HCT116 (cell line): ENCODE results near the gene PCK2. TPM values are rescaled to one million over a fixed set of nuclear protein-coding genes. Genes with fewer than 3 reads are reported as not detected.

Experiments used
- ATAC-seq: fragments of 200-7000 bp; cut with Tn5 transposase; 2 replicates; pipeline ENCODE4 v1.9.1; 2020; ENCODE audit warnings: mild to moderate bottlenecking, moderate library complexity
- BruUV-seq: library from RNA; stranded (reverse); fragments of 400-500 nt; replicated peaks from 2 replicates; lab custom pipeline; 2021; lab: Mats Ljungman, UMichigan
- CTCF ChIA-PET: fragments of 300-600 bp; sonication (Branson Sonifier 250); formaldehyde crosslinking; loops from one replicate; lab custom pipeline; 2021; ENCODE audit warnings: antibody characterized with exemption; lab: Charles Lee
- POLR2A ChIA-PET: fragments of 300-600, 350-600 bp; sonication (Branson Sonifier 250); formaldehyde crosslinking; loops from one replicate; lab custom pipeline; 2021; ENCODE audit warnings: antibody characterized with exemption; lab: Charles Lee
- RAD21 ChIA-PET, 2 experiments: fragments of 300-600 bp; sonication (Branson Sonifier 250); formaldehyde crosslinking; loops; one replicate each; lab custom pipeline; 2023; ENCODE audit warnings: low total read pairs in 2 of 2; ENCODE audit not compliant: uncharacterized antibody in 2 of 2, unreplicated experiment in 2 of 2, low non-redundant PET in 1 of 2; lab: Charles Lee
- DNase-seq: peaks from one replicate; pipeline ENCODE4 v3.0.0-alpha.2; 2010; ENCODE audit warnings: low read depth, low spot score
- H2AFZ ChIP-seq: fragments of 200-600 bp; shearing (Covaris generic), sonication (generic); 2 replicates; pipeline ENCODE4 v1.6.1; 2017; ENCODE audit warnings: low read depth, mixed run types, mixed read lengths, antibody characterized with exemption, low read length; ENCODE audit not compliant: poor library complexity, severe bottlenecking
- H3K27ac ChIP-seq: 2 replicates; pipeline ENCODE4 v1.5.1; 2012; ENCODE audit warnings: low read depth, low read length
- H3K27me3 ChIP-seq: fragments of 200-600 bp; sonication (generic); 2 replicates; pipeline ENCODE4 v1.6.1; 2016; ENCODE audit warnings: mixed run types, low read length, mixed read lengths; ENCODE audit not compliant: insufficient read depth
- H3K36me3 ChIP-seq, 2 experiments: fragments of 200-500 bp in 1 of 2; fragments of 200-600 bp in 1 of 2; sonication (Bioruptor generic) in 1 of 2; sonication (generic) in 1 of 2; 2 replicates each; pipeline versions ENCODE4 v1.5.1 to v1.6.1; 2014 to 2016; ENCODE audit warnings: low read length in 2 of 2, inconsistent platforms in 1 of 2, mixed read lengths in 1 of 2, mixed run types in 1 of 2; ENCODE audit not compliant: insufficient read depth in 2 of 2, control insufficient read depth in 1 of 2
- H3K4me1 ChIP-seq, 2 experiments: fragments of 200-600 bp in 1 of 2; sonication (generic) in 1 of 2; 2 replicates each; pipeline versions ENCODE4 v1.5.1 to v1.6.1; 2012 to 2017; ENCODE audit warnings: low read length in 2 of 2, inconsistent platforms in 1 of 2, mild to moderate bottlenecking in 1 of 2, mixed read lengths in 1 of 2, mixed run types in 1 of 2, moderate library complexity in 1 of 2; ENCODE audit not compliant: insufficient read depth in 2 of 2, control insufficient read depth in 1 of 2
- H3K4me2 ChIP-seq: fragments of 200-600 bp; sonication (generic); 2 replicates; pipeline ENCODE4 v1.6.1; 2017; ENCODE audit warnings: mixed run types, low read length, mixed read lengths
- H3K4me3 ChIP-seq, 2 experiments: fragments of 200-600 bp in 1 of 2; sonication (generic) in 1 of 2; replicated peaks in 1 of 2; 2 replicates each; pipeline ENCODE4 v1.5.1; 2011 to 2016; ENCODE audit warnings: low read length in 2 of 2, control low read depth in 1 of 2, low read depth in 1 of 2, mild to moderate bottlenecking in 1 of 2, mixed read lengths in 1 of 2, mixed run types in 1 of 2
- H3K79me2 ChIP-seq: fragments of 200-600 bp; sonication (generic); 2 replicates; pipeline ENCODE4 v1.6.1; 2017; ENCODE audit warnings: mild to moderate bottlenecking, mixed run types, low read length, moderate library complexity, mixed read lengths; ENCODE audit not compliant: insufficient read depth
- H3K9ac ChIP-seq: fragments of 200-600 bp; sonication (generic); 2 replicates; pipeline ENCODE4 v1.6.1; 2016; ENCODE audit warnings: low read length, mixed read lengths
- H3K9me2 ChIP-seq: fragments of 200-600 bp; sonication (generic), shearing (Covaris generic); 2 replicates; pipeline ENCODE4 v1.6.1; 2017; ENCODE audit warnings: mixed run types, mild to moderate bottlenecking, moderate library complexity; ENCODE audit not compliant: insufficient read depth
- H3K9me3 ChIP-seq, 2 experiments: fragments of 200-500 bp in 1 of 2; fragments of 200-600 bp in 1 of 2; sonication (Bioruptor generic) in 1 of 2; sonication (generic) in 1 of 2; 2 replicates each; pipeline ENCODE4 v1.6.1; 2014 to 2017; ENCODE audit warnings: low read length in 2 of 2, mixed read lengths in 2 of 2, inconsistent platforms in 1 of 2, low read depth in 1 of 2, mild to moderate bottlenecking in 1 of 2, mixed run types in 1 of 2, moderate library complexity in 1 of 2; ENCODE audit not compliant: control insufficient read depth in 1 of 2, insufficient read depth in 1 of 2
- H4K20me1 ChIP-seq: fragments of 200-600 bp; sonication (generic), shearing (Covaris generic); 2 replicates; pipeline ENCODE4 v1.6.1; 2017; ENCODE audit warnings: mixed run types, mild to moderate bottlenecking, moderate library complexity; ENCODE audit not compliant: insufficient read depth
- CBX3 ChIP-seq: IDR thresholded peaks from 2 replicates; pipeline ENCODE4 v1.6.1; 2012; ENCODE audit warnings: low read depth
- EGR1 ChIP-seq: IDR thresholded peaks from 2 replicates; pipeline ENCODE4 v1.6.1; 2012; ENCODE audit warnings: low read depth
- ELF1 ChIP-seq: IDR thresholded peaks from 2 replicates; pipeline ENCODE4 v1.6.1; 2012; ENCODE audit warnings: low read depth, borderline replicate concordance
- EZH2 ChIP-seq: fragments of 200-600 bp; sonication (generic); IDR thresholded peaks from 2 replicates; pipeline ENCODE4 v1.6.1; 2017; ENCODE audit warnings: antibody characterized with exemption, mixed run types
- EZH2phosphoT487 ChIP-seq: fragments of 200-600 bp; IDR thresholded peaks from 2 replicates; pipeline ENCODE4 v1.6.1; 2018; ENCODE audit warnings: antibody characterized with exemption, borderline replicate concordance
- POLR2AphosphoS5 ChIP-seq: IDR thresholded peaks from 2 replicates; pipeline ENCODE4 v1.6.1; 2011; ENCODE audit warnings: mild to moderate bottlenecking, low read depth, low read length, moderate library complexity
- SIN3A ChIP-seq: IDR thresholded peaks from 2 replicates; pipeline ENCODE4 v1.6.1; 2012; ENCODE audit warnings: low read depth
- ZFX ChIP-seq: fragments of 450-650 bp; IDR thresholded peaks from 2 replicates; pipeline ENCODE4 v1.6.1; 2017
- intact Hi-C: fragments of 100-400 bp; cut with micrococcal nuclease; formaldehyde crosslinking; loops from 2 replicates; pipeline ENCODE4 v1.10.0; 2022
- total RNA-seq: library from RNA; stranded (reverse); gene quantifications from one replicate; pipeline ENCODE4 v1.2.1, GENCODE V29; 2021; ENCODE audit not compliant: unreplicated experiment
- TF ChIP-seq, protein P1 (sequence below): IDR thresholded peaks from 2 replicates; pipeline ENCODE4 v1.6.1; 2012; ENCODE audit warnings: low read depth
- TF ChIP-seq, protein P2 (sequence below), 3 experiments: fragments of 200-600 bp in 1 of 3; sonication (generic) in 1 of 3; IDR thresholded peaks in 2 of 3; conservative IDR thresholded peaks in 1 of 3; 2 replicates each; pipeline ENCODE4 v1.5.1; 2012 to 2017; ENCODE audit warnings: low read depth in 2 of 3, low read length in 2 of 3, antibody characterized with exemption in 1 of 3, borderline replicate concordance in 1 of 3, control low read depth in 1 of 3, mild to moderate bottlenecking in 1 of 3, mixed read lengths in 1 of 3, mixed run types in 1 of 3, moderate library complexity in 1 of 3; ENCODE audit not compliant: insufficient read depth in 1 of 3
- TF ChIP-seq, protein P3 (sequence below): IDR thresholded peaks from 2 replicates; pipeline ENCODE4 v1.6.1; 2012

The PCK2 gene
- total RNA-seq, 1 experiment from 2014 or later: 94.1 TPM

DNA sequence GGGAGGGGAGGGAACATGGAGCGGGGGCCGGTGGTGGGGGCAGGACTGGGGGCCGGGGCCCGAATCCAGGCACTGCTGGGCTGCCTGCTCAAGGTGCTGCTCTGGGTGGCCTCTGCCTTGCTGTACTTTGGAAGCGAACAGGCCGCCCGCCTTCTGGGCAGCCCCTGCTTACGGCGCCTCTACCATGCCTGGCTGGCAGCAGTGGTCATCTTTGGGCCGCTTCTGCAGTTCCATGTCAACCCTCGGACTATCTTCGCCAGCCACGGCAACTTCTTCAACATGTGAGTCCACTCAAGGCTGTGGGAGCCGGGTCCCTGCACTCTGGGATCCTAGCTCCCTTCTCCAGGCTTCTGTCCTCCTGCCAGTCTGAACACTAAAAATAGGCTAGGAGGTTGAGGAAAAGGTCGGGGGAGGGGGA, 37.4 kb downstream of the PCK2 start:
- RAD21 ChIA-PET: no interaction called here
- CTCF ChIA-PET: no interaction called here
- TF ChIP-seq, protein P1, sequence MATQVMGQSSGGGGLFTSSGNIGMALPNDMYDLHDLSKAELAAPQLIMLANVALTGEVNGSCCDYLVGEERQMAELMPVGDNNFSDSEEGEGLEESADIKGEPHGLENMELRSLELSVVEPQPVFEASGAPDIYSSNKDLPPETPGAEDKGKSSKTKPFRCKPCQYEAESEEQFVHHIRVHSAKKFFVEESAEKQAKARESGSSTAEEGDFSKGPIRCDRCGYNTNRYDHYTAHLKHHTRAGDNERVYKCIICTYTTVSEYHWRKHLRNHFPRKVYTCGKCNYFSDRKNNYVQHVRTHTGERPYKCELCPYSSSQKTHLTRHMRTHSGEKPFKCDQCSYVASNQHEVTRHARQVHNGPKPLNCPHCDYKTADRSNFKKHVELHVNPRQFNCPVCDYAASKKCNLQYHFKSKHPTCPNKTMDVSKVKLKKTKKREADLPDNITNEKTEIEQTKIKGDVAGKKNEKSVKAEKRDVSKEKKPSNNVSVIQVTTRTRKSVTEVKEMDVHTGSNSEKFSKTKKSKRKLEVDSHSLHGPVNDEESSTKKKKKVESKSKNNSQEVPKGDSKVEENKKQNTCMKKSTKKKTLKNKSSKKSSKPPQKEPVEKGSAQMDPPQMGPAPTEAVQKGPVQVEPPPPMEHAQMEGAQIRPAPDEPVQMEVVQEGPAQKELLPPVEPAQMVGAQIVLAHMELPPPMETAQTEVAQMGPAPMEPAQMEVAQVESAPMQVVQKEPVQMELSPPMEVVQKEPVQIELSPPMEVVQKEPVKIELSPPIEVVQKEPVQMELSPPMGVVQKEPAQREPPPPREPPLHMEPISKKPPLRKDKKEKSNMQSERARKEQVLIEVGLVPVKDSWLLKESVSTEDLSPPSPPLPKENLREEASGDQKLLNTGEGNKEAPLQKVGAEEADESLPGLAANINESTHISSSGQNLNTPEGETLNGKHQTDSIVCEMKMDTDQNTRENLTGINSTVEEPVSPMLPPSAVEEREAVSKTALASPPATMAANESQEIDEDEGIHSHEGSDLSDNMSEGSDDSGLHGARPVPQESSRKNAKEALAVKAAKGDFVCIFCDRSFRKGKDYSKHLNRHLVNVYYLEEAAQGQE: no peak
- TF ChIP-seq, all 23 proteins: peak for 0
- H3K9ac ChIP-seq: no peak overlapping the region
- ATAC-seq (no peak), DNase-seq (no peak)
- H3K27me3 ChIP-seq: no peaks in the 10 kb centered on the region
- H3K4me1 ChIP-seq: peaks cover 7 to 9% of the 10 kb centered on the region in 2 experiments; a peak in 3 of 4 replicates
- H4K20me1 ChIP-seq: no peaks in the 10 kb centered on the region
- intact Hi-C loops: no loop called here
- H3K79me2 ChIP-seq: peaks cover 1% of the 10 kb centered on the region; the same call in 1 of the 2 replicates
- POLR2A ChIA-PET: interaction anchor here (3.0 kb wide), 1 partner anchor 17 kb away, joined by 8 read pairs; the partner anchor contains the start of genes DCAF11 and NRL
- BruUV-seq: no TSS peak
- no peak overlapping the region for H3K27ac ChIP-seq
- no peaks in the 10 kb centered on the region for H3K36me3 ChIP-seq
- no peak overlapping the region for H3K4me3 ChIP-seq
- H2AFZ ChIP-seq: no peak overlapping the region
- H3K9me2 ChIP-seq: no peaks in the 10 kb centered on the region
- no peak overlapping the region for H3K4me2 ChIP-seq
- H3K9me3 ChIP-seq: no peaks in the 10 kb centered on the region

DNA sequence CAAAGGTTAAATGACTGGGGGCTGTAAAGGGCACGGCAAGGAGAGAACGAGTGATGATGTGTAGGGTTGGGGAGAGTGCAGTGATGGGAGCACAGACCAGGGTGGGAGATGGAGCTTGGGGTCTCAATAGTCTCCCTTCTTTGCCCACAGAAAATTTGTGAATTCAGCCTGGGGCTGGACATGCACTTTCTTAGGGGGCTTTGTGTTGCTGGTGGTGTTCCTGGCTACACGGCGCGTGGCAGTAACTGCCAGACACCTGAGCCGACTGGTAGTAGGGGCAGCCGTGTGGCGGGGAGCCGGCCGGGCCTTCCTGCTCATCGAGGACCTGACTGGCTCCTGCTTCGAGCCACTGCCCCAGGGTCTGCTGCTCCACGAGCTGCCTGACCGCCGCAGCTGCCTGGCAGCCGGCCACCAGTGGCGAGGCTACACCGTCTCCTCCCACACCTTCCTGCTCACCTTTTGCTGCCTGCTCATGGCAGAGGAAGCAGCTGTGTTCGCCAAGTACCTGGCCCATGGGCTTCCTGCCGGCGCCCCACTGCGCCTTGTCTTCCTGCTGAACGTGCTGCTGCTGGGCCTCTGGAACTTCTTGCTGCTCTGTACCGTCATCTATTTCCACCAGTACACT, 38.1 kb downstream of the PCK2 start:
- BruUV-seq: no TSS peak
- Histone ChIP-seq H3K9ac (no peak overlapping the region), H3K4me2 (no peak overlapping the region), H4K20me1 (no peaks in the 10 kb centered on the region), H3K4me1 (peaks cover 9 to 15% of the 10 kb centered on the region in 2 experiments; a peak in 3 of 4 replicates), H3K27ac (no peak overlapping the region), H3K9me2 (no peaks in the 10 kb centered on the region), H2AFZ (no peak overlapping the region), H3K79me2 (peaks cover 3% of the 10 kb centered on the region; the same call in 1 of the 2 replicates), H3K4me3 (no peak overlapping the region), H3K36me3 (no peaks in the 10 kb centered on the region), H3K9me3 (no peaks in the 10 kb centered on the region), H3K27me3 (no peaks in the 10 kb centered on the region)
- ATAC-seq (no peak), DNase-seq (no peak)
- ChIA-PET POLR2A (no interaction called here), CTCF (no interaction called here), RAD21 (no interaction called here)
- intact Hi-C loops: no loop called here
- TF ChIP-seq, protein P2, sequence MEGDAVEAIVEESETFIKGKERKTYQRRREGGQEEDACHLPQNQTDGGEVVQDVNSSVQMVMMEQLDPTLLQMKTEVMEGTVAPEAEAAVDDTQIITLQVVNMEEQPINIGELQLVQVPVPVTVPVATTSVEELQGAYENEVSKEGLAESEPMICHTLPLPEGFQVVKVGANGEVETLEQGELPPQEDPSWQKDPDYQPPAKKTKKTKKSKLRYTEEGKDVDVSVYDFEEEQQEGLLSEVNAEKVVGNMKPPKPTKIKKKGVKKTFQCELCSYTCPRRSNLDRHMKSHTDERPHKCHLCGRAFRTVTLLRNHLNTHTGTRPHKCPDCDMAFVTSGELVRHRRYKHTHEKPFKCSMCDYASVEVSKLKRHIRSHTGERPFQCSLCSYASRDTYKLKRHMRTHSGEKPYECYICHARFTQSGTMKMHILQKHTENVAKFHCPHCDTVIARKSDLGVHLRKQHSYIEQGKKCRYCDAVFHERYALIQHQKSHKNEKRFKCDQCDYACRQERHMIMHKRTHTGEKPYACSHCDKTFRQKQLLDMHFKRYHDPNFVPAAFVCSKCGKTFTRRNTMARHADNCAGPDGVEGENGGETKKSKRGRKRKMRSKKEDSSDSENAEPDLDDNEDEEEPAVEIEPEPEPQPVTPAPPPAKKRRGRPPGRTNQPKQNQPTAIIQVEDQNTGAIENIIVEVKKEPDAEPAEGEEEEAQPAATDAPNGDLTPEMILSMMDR (IDR thresholded peaks at IDR 0.05 in 2 of 3, conservative IDR thresholded peaks at IDR 0.05 in 1 of 3; ENCODE audit: borderline replicate concordance in 1 of 3, insufficient read depth in 1 of 3, low read depth in 2 of 3, low read length in 2 of 3): no peak
- no peak for TF ChIP-seq EZH2
- no peak for TF ChIP-seq CBX3
- no peak for TF ChIP-seq SIN3A
- TF ChIP-seq ELF1: no peak
- TF ChIP-seq EZH2phosphoT487: no peak
- no peak for TF ChIP-seq POLR2AphosphoS5
- TF ChIP-seq ZFX: no peak
- no peak for TF ChIP-seq EGR1
- TF ChIP-seq, protein P3, sequence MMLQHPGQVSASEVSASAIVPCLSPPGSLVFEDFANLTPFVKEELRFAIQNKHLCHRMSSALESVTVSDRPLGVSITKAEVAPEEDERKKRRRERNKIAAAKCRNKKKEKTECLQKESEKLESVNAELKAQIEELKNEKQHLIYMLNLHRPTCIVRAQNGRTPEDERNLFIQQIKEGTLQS: no peak
